Measurements from ENCODE around the gene STRA8.

- TF ChIP-seq POLR2A (IDR thresholded peaks at IDR 0.05) = no peak
- TF ChIP-seq, protein P1, sequence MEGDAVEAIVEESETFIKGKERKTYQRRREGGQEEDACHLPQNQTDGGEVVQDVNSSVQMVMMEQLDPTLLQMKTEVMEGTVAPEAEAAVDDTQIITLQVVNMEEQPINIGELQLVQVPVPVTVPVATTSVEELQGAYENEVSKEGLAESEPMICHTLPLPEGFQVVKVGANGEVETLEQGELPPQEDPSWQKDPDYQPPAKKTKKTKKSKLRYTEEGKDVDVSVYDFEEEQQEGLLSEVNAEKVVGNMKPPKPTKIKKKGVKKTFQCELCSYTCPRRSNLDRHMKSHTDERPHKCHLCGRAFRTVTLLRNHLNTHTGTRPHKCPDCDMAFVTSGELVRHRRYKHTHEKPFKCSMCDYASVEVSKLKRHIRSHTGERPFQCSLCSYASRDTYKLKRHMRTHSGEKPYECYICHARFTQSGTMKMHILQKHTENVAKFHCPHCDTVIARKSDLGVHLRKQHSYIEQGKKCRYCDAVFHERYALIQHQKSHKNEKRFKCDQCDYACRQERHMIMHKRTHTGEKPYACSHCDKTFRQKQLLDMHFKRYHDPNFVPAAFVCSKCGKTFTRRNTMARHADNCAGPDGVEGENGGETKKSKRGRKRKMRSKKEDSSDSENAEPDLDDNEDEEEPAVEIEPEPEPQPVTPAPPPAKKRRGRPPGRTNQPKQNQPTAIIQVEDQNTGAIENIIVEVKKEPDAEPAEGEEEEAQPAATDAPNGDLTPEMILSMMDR (IDR thresholded peaks at IDR 0.05) = no peak
Observed at GRCh38 chr7:135235841-135236240, 2.2 kb downstream of the STRA8 start.
